Hematopoietic multipotent progenitor cell treated with erythropoietin and hydrocortisone succinate and interleukin-3 and kit ligand, for 4 days (in vitro differentiated cells): Measurements from ENCODE around the gene BZW2.

ENCODE experiments used
- DNase-seq: peaks from one replicate; pipeline ENCODE4 v3.0.0-alpha.2; 2015

The BZW2 gene

DNA sequence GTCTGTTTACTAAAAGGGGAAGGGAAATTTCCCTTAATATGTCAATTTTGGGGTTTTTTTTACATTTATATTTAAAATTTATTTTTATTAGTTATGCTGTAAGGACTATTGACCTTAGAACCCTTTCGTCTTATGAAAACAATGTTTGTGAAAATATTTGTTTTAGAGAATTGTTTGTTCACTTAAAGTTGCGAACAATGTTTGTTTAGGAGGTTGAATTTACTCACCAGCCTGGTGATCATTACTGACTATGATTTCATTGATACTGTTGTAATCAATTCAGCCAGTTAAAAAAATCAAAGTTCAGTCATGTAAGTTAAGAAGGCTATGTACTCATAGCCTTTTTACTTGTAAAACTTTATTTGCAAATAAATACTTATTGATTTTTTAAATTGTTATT lies 80.2 kb downstream of the BZW2 start:
- DNase-seq, result no peak

DNA sequence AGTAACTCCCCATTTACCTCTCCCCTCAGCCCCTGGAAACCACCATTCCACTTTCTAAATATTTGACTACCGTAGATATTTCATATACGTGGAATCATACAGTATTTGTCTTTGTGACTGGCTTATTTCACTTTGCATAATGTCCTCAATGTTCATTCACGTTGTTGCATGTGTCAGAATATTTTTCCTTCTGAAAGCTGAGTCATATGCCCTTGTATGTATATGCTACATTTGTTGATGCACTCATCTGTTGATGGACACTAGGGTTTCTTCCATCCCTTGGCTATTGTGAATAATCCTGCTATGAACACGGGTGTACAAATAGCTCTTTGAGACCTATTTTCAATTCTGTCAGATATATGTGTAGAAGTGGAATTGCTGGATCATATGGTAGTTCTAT lies 81.8 kb downstream of the BZW2 start:
- no peak for DNase-seq

- DNase-seq, result no peak
These were observed 82.8 kb downstream of the BZW2 start for GRCh38 chr7:16728811-16729210.

- no peak for DNase-seq
These were observed 83.6 kb downstream of the BZW2 start for GRCh38 chr7:16729541-16729940.

GRCh38 chr7:16730937-16731336 lies 85.0 kb downstream of the BZW2 start:
- no peak for DNase-seq

GRCh38 chr7:16732828-16733227 lies 86.8 kb downstream of the BZW2 start:
- DNase-seq, result no peak

- no peak for DNase-seq
These were observed 88.3 kb downstream of the BZW2 start for GRCh38 chr7:16734148-16734726.

- DNase-seq, result no peak
These were observed 89.0 kb downstream of the BZW2 start for GRCh38 chr7:16735020-16735419.

- DNase-seq, result no peak
These were observed 92.2 kb downstream of the BZW2 start for GRCh38 chr7:16738011-16738688.

DNA sequence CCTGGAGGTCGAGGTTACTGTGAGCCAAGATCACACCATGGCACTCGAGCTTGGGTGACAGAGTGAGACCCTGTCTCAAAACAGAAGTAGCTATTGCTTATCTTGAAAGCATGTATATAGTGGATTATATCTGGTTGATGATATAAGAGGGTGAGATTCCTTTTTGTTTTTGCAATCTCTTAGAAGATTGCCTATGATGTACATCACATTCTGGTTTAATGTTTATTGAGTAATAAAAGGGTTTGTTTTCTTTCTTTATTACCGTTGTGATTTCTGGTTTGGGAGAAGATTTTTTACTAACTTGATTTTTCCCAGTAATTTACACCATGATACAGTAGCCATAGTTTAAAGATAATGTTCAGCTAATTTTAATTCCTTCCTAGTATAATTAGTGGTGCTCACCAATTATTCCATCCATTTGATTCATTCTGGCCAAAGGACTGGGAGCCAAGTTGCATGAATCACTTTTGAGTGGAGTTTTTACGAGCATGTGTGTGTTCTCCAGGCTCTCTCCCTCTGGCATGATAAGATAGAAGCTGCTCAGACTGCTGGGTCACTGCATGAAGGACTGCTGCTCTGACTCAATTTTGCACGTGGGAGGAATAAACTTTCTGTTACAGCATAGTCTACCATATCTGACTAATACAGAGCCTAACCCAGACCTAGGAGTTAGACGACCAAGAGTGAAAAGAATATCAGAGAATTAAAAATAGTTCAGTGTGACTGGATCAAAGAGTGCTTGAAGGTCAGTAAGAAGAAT lies 94.1 kb downstream of the BZW2 start:
- DNase-seq, result peak; percentile 83

GRCh38 chr7:16740623-16740953 lies 94.6 kb downstream of the BZW2 start:
- DNase-seq, result no peak

DNA sequence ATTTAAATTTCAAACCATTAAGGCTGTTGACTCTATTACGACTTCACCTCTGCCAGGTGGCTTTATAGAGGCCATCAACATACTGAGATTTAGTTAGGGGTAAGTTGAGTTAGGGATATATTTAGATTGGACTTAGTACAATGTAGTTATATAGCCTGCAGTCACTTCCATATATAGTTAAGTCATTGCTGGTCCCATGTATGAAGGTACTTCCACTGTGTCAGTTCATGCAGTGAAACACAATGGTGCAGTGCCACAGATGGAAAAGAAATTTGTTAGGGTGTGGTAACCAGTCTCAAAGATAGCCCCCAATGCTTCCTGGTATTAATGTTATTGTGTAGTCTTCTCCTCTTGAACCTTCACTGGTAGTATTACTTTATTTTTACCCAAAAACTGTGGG lies 95.0 kb downstream of the BZW2 start:
- DNase-seq, result no peak

DNA sequence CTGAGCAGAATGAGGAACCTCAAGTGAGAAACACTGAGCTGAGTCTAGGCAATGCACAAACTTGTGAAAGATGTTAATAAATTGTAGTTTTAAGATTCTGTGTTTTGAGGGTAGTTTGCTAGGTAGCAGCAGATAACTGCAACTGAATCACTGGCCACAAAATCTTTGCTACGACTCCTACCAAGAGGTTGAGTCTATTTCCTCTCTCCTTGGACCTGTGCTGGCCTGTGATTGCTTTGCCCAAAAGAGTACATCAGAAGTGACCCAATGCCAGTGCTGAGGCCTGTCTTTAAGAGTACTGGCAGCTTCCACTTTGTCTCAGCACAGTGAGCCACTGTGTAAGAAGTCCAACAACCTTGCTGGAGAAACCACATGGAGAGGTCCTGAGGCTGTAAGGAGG lies 95.7 kb downstream of the BZW2 start:
- no peak for DNase-seq

DNA sequence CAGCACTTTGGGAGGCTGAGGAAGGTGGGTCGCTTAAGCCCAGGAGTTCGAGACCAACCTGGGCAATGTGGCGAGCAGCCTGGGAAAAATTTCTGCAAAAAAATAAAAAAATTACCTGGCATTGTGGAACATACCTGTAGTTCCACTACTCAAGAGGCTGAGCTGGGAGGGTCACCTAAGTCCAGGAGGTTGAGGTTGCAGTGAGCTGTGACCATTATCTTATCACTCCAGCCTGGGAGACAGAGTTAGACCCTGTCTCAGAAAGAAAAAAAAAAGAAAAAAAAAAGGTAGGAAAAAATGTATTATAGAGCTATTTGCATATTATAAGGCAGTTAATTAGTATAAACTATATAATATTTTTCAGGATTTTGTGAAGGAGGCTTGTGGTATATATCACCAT lies 96.6 kb downstream of the BZW2 start:
- no peak for DNase-seq

DNA sequence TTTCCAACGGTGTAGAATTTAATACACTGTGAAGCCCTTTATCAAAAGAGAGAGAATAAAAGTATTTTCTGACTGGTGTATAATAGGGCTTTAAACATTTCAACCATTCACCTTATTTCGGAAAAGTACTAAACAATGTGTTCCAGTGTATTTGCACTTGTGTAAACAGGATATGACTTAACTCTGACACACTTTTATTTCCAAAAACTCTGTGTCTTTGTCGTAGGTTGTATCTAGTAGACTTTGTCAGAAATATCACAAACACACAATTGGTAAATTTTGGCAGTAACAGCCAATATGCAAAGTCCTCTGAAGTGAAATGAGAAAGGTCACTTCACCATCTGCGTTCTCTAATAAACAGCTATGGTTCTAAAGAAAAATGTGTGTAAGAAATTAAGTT lies 97.3 kb downstream of the BZW2 start:
- no peak for DNase-seq

GRCh38 chr7:16744518-16745250 lies 98.7 kb downstream of the BZW2 start:
- peak; percentile 21 for DNase-seq

GRCh38 chr7:16745645-16746044 lies 99.7 kb downstream of the BZW2 start:
- DNase-seq, result no peak

- no peak for DNase-seq
These were observed 101.1 kb downstream of the BZW2 start for GRCh38 chr7:16747102-16747501.

DNA sequence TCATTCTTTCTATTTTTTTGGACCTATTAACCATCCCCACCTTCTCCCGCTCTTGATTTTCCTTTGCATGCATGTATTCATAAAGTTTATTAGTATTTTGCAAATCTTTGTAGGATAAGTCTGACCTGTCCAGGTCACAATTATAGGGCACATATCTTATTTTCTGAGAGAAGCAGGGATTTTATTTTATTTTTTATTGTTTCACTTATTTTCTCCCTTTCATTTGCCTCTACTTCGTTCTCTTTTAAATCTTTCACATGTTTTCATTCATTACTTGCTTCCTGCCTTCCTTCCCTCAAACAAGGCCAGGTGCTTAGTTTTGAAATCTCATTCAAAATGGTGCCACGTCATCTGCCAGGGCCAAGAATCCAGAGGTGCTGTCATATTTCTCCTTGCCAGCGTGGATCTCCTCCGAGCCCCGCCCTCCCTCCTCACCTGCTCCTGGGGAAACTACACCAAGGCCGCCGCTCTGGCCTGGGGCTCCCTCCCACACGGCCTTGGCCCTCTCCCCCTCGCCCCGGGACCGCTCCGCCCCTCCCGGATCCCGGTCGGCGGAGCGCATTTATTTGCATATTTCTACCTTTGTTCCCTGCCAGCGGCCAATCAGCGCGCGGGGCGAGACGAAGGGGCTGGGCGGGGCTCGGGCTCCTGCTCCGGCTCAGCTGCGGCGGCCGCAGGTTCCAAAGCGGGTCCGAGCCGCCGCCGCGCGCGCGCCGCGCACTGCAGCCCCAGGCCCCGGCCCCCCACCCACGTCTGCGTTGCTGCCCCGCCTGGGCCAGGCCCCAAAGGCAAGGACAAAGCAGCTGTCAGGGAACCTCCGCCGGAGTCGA lies 107.3 kb downstream of the BZW2 start, which contains the start of gene TSPAN13:
TSS of gene TSPAN13 (plus strand) at position 654 of the 830 bp plus-strand sequence. CDS start 213 bp downstream, outside the sequence.
- peak; percentile 92 for DNase-seq

DNA sequence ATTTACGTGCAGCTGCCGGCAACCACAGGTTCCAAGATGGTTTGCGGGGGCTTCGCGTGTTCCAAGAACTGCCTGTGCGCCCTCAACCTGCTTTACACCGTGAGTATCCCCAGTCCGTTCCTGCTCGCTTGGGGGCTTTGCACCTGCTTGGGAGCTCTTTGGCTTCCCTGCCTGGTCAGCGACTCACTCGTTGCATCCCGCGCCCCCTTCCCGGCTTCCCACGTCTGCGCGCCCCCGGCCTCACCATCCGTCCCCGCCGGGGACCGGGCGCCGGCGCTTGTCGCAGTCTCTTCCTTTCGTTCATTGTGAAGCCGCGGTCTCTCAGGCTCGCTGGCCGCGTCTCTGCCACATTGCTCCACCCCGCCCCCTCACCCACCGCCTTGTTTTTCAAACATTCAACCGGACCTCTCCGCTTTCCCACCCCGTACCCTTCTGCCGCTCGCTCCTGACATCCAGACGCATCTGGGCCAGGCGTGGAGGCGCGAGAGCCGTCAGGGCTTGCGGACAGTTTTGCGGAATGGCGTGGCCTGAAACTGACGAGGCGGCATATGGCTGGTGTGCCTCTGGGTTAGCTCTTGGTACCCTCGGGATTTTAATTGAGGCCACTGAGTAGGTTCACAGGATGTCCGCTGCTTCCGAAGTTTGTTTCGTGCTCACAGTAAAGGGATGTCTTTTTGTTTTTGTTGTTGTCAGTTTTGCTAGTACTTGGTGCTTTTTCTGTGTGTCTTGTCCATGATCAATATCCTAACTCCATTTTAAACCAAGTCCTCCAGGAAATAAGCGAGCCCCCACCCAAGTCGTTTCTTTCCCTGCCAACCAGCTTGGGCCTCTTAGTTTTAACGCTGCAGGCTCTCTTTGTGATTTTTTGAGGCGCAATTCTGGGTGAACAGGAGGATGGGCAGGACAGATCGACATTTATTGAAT lies 108.2 kb downstream of the BZW2 start:
- peak; percentile 64 for DNase-seq

- no peak for DNase-seq
These were observed 108.9 kb downstream of the BZW2 start for GRCh38 chr7:16754856-16755317.
